K562 (cell line): ENCODE results near the gene DYNC1H1. TPM values are rescaled to one million over a fixed set of nuclear protein-coding genes. Genes with fewer than 3 reads are reported as not detected.

Source experiments
- ATAC-seq: fragments of 200-7000 bp; cut with Tn5 transposase; 3 replicates; pipeline ENCODE4 v1.9.1; 2020; ENCODE audit warnings: moderate library complexity
- BruUV-seq: library from RNA; stranded (reverse); fragments of 400-500 nt; replicated peaks from 2 replicates; lab custom pipeline; 2021; lab: Mats Ljungman, UMichigan
- CTCF ChIA-PET: fragments of 300-600 bp; formaldehyde crosslinking; extraction: SDS; loops from one replicate; lab custom pipeline; 2021; ENCODE audit warnings: low intra/inter-chr PET ratio; lab: Yijun Ruan, JAX
- POLR2A ChIA-PET: fragments of 300-600, 350-650 bp; sonication (Branson Sonifier 250); formaldehyde crosslinking; extraction: SDS; loops from one replicate; lab custom pipeline; 2021; ENCODE audit warnings: antibody characterized with exemption, inconsistent platforms; lab: Yijun Ruan, JAX
- DNase-seq, 4 experiments: peaks; one replicate each; pipeline versions ENCODE4 v3.0.0 to v3.0.0-alpha.2; 2011 to 2018; ENCODE audit warnings: low spot score in 3 of 4, mixed read lengths in 3 of 4; ENCODE audit errors: extremely low read depth in 1 of 4
- FAIRE-seq: peaks from 2 replicates; lab custom pipeline; 2011; peaks lifted over from hg19 to GRCh38; lab: Jason Lieb, UNC
- H2AFZ ChIP-seq: 2 replicates; pipeline ENCODE4 v1.6.0; 2011; ENCODE audit warnings: low read depth, low read length, control low read depth, inconsistent platforms
- H3K27ac ChIP-seq: fragments of 200-600 bp; 3 replicates; pipeline ENCODE4 v1.8.0; 2011; ENCODE audit warnings: low read depth, mild to moderate bottlenecking, control low read depth, inconsistent platforms, low read length, moderate library complexity, mixed read lengths; ENCODE audit errors: extremely low read depth
- H3K27me3 ChIP-seq, 2 experiments: fragments of 300-600 bp in 1 of 2; 2 replicates in 1 of 2; 3 replicates in 1 of 2; pipeline versions ENCODE4 v1.6.0 to v1.8.0; 2011; ENCODE audit warnings: inconsistent platforms in 2 of 2, low read length in 2 of 2, mild to moderate bottlenecking in 1 of 2, mixed read lengths in 1 of 2, moderate library complexity in 1 of 2; ENCODE audit not compliant: control insufficient read depth in 2 of 2, insufficient read depth in 2 of 2
- H3K36me3 ChIP-seq: fragments of 300-600 bp; 3 replicates; pipeline ENCODE4 v1.8.0; 2011; ENCODE audit warnings: mild to moderate bottlenecking, low read length, inconsistent platforms; ENCODE audit not compliant: control insufficient read depth, insufficient read depth
- H3K4me1 ChIP-seq, 2 experiments: fragments of 200-600 bp in 1 of 2; replicated peaks in 1 of 2; 2 replicates in 1 of 2; 3 replicates in 1 of 2; pipeline versions ENCODE4 v1.5.1 to v1.8.0; 2011; ENCODE audit warnings: inconsistent platforms in 2 of 2, low read length in 2 of 2, mild to moderate bottlenecking in 1 of 2, mixed read lengths in 1 of 2, moderate library complexity in 1 of 2; ENCODE audit not compliant: control insufficient read depth in 2 of 2, insufficient read depth in 2 of 2
- H3K4me2 ChIP-seq: 2 replicates; pipeline ENCODE4 v1.6.1; 2011; ENCODE audit warnings: low read length, control low read depth, inconsistent platforms, mixed read lengths; ENCODE audit not compliant: insufficient read depth
- H3K4me3 ChIP-seq: fragments of 200-600 bp; sonication (generic), shearing (Covaris generic); 2 replicates; pipeline ENCODE4 v1.5.1; 2016; ENCODE audit warnings: control low read depth, inconsistent platforms
- H3K79me2 ChIP-seq: fragments of 200-600 bp; 3 replicates; pipeline ENCODE4 v1.8.0; 2011; ENCODE audit warnings: low read length, inconsistent platforms; ENCODE audit not compliant: control insufficient read depth, insufficient read depth
- H3K9ac ChIP-seq, 2 experiments: 2 replicates each; pipeline versions ENCODE4 v1.6.0 to v1.6.1; 2011; ENCODE audit warnings: low read depth in 2 of 2, low read length in 2 of 2, control low read depth in 1 of 2, inconsistent platforms in 1 of 2, mild to moderate bottlenecking in 1 of 2, mixed read lengths in 1 of 2; ENCODE audit not compliant: insufficient read depth in 1 of 2
- H3K9me1 ChIP-seq: one replicate; pipeline ENCODE4 v1.6.0; 2011; ENCODE audit warnings: inconsistent platforms, mild to moderate bottlenecking, low read length, moderate library complexity; ENCODE audit not compliant: control insufficient read depth, insufficient read depth
- H3K9me3 ChIP-seq: replicated peaks from 2 replicates; pipeline ENCODE4 v1.5.1; 2011; ENCODE audit warnings: low read depth, low read length, inconsistent platforms; ENCODE audit not compliant: control insufficient read depth, insufficient read depth
- H4K20me1 ChIP-seq: replicated peaks from 2 replicates; pipeline ENCODE4 v1.6.1; 2011; ENCODE audit warnings: low read length, inconsistent platforms, mixed read lengths; ENCODE audit not compliant: control insufficient read depth, insufficient read depth
- CHD1 ChIP-seq: fragments of 200-600 bp; sonication (generic); IDR thresholded peaks from one replicate; pipeline ENCODE4 v1.6.1; 2012; ENCODE audit warnings: mild to moderate bottlenecking, moderate library complexity, low read length, inconsistent platforms
- HDAC3 ChIP-seq: fragments of 450-650 bp; IDR thresholded peaks from 2 replicates; pipeline ENCODE4 v1.6.1; 2018; ENCODE audit warnings: borderline replicate concordance, mild to moderate bottlenecking, moderate library complexity; ENCODE audit not compliant: partially characterized antibody
- HMGXB4 ChIP-seq: sonication (generic); formaldehyde crosslinking; IDR thresholded peaks from 2 replicates; pipeline ENCODE4 v1.8.1; 2023; ENCODE audit warnings: mild to moderate bottlenecking, missing genetic modification reagents
- HNRNPUL1 ChIP-seq: fragments of 200-400 bp; formaldehyde crosslinking; IDR thresholded peaks from 2 replicates; pipeline ENCODE4 v1.6.1; 2017; ENCODE audit warnings: low read length
- NR4A1 ChIP-seq, 2 experiments: fragments of 250-450 bp in 1 of 2; fragments of 450-650 bp in 1 of 2; sonication (Bioruptor Pico) in 1 of 2; IDR thresholded peaks; 2 replicates each; pipeline versions ENCODE4 v1.4.0 to v1.6.1; 2016 to 2020; ENCODE audit warnings: mild to moderate bottlenecking in 2 of 2, missing compliant biosample characterization in 1 of 2, missing genetic modification characterization in 1 of 2, moderate library complexity in 1 of 2
- POLR2AphosphoS2 ChIP-seq: IDR thresholded peaks from 2 replicates; pipeline ENCODE4 v1.6.1; 2012; ENCODE audit warnings: low read length, improper control_type of control experiment
- POLR2G ChIP-seq: fragments of 200-400 bp; formaldehyde crosslinking; IDR thresholded peaks from 2 replicates; pipeline ENCODE4 v1.6.1; 2017; ENCODE audit warnings: low read depth, mild to moderate bottlenecking, antibody characterized with exemption, low read length, moderate library complexity
- RBM22 ChIP-seq: fragments of 200-400 bp; formaldehyde crosslinking; IDR thresholded peaks from 2 replicates; pipeline ENCODE4 v1.6.1; 2018; ENCODE audit warnings: low read length, low read depth; ENCODE audit not compliant: poor library complexity, severe bottlenecking
- ZNF23 ChIP-seq: fragments of 250-450 bp; sonication (Bioruptor Pico); IDR thresholded peaks from 2 replicates; pipeline ENCODE4 v1.4.0; 2020; ENCODE audit warnings: mild to moderate bottlenecking
- ZNF644 ChIP-seq: fragments of 200-800 bp; sonication (Bioruptor generic); IDR thresholded peaks from 2 replicates; pipeline ENCODE4 v1.6.1; 2016; ENCODE audit warnings: low read depth, missing genetic modification characterization, missing compliant biosample characterization
- WGBS: fragments of 100-300 bp; shearing (Covaris generic); methylation state at CpG from one replicate; pipeline ENCODE4 v1.1.6; 2016; ENCODE audit warnings: low coverage, mixed read lengths; ENCODE audit not compliant: insufficient coverage; ENCODE audit errors: missing lambda C conversion rate; 5-methylcytosine and 5-hydroxymethylcytosine counted together
- in situ Hi-C: fragments of 300-500 bp; cut with MboI; formaldehyde crosslinking; loops from 4 replicates; pipeline ENCODE4 v1.15.0; 2018; ENCODE audit warnings: inconsistent platforms, mixed read lengths
- intact Hi-C: fragments of 100-400 bp; cut with micrococcal nuclease; formaldehyde crosslinking; loops from 2 replicates; pipeline ENCODE4 v1.14.2; 2022
- polyA plus RNA-seq, 8 experiments: library from polyadenylated mRNA; depleted of rRNA in 4 of 8; stranded (reverse) in 5 of 8; unstranded in 3 of 8; fragments of >200 nt; fragmentation: Nextera tagmentation in 2 of 8; fragmentation: Illumina TruSeq in 1 of 8; extraction: Ambion mirVana in 2 of 8; extraction: Trizol in 1 of 8; gene quantifications; 2 replicates each; pipeline versions ENCODE4 v1.2.1 to v1.2.3, GENCODE V29; 2011 to 2014; ENCODE audit warnings: inconsistent platforms in 1 of 8, missing spikeins in 1 of 8
- total RNA-seq, 7 experiments: library from RNA; depleted of rRNA in 6 of 7; stranded (reverse); fragments of >200 nt in 6 of 7; fragmentation: Illumina TruSeq in 2 of 7; extraction: Trizol in 2 of 7; gene quantifications; 2 replicates each; pipeline versions ENCODE4 v1.2.1 to v1.2.3, GENCODE V29; 2011 to 2021; ENCODE audit warnings: low replicate concordance in 1 of 7

The DYNC1H1 gene
- total and polyA plus RNA-seq, 9 of the 15 experiments (the other 6 are each of a cell fraction or from before 2014, with no cell fraction given), result 31.9 to 335 (median 115) TPM

DNA sequence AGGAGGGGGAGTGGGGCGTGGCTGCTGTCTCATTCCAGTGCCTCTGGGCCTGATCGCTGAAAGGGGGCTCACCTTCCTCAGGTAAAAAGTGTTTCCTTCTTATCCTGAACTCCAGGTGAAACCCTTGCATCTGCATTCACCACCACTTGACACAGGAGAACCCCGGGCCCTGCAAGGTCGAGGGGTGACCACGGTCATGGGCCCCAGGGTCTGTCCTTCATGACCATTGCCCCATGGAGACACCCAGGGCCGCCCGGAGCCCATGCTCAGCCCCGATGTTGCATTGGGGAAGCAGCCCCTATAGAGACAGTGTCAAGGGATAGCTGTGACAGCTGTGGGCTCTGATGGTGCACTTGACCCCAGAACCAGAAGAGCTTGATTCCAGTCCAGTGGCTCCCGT is 34.4 kb upstream of the DYNC1H1 start:
- FAIRE-seq, result no peak
- DNase-seq, result no peak
- Histone ChIP-seq H3K4me3 (no peak overlapping the region), H3K4me2 (no peak overlapping the region), H3K9ac (no peak overlapping the region), H2AFZ (no peak overlapping the region), H4K20me1 (no peaks in the 10 kb centered on the region), H3K36me3 (peaks cover 18% of the 10 kb centered on the region; the same call in 2 of the 3 replicates), H3K9me1 (no peaks in the 10 kb centered on the region), H3K27me3 (no peaks in the 10 kb centered on the region)
- in situ Hi-C loops, result no loop called here
- ChIA-PET POLR2A (interaction anchor here (0.6 to 1.0 kb wide), 2 partner anchors 15 to 21 kb away, joined by 3 read pairs; no protein-coding TSS in a partner anchor), CTCF (no interaction called here)
- 76% methylated on average over 9 of the region's 9 CpGs for WGBS
- ATAC-seq, result no peak
- no peak for TF ChIP-seq NR4A1 (CRISPR knock-in tag; IDR thresholded peaks at IDR 0.05)
- TF ChIP-seq NR4A1 (tag; IDR thresholded peaks at IDR 0.05), result no peak
- TF ChIP-seq RBM22, result peak; percentile 65
- TF ChIP-seq POLR2G, result peak; percentile 60
- TF ChIP-seq, all 486 proteins: peak for 2
- intact Hi-C loops, result no loop called here
- Histone ChIP-seq H3K9me3 (no peaks in the 10 kb centered on the region), H3K27ac (no peak overlapping the region), H3K4me1 (peaks cover 25 to 37% of the 10 kb centered on the region in 2 experiments; a peak in 4 of 5 replicates), H3K79me2 (no peaks in the 10 kb centered on the region)
- no TSS peak for BruUV-seq

GRCh38 chr14:101932673-101933072 is 31.7 kb upstream of the DYNC1H1 start:
- Histone ChIP-seq H3K79me2 (no peaks in the 10 kb centered on the region), H3K9me1 (no peaks in the 10 kb centered on the region), H3K27ac (peak overlapping the region; percentile 53; the same call in 2 of the 3 replicates), H3K4me3 (no peak overlapping the region), H3K4me1 (peaks cover 11 to 25% of the 10 kb centered on the region in 2 experiments; a peak in 4 of 5 replicates), H3K27me3 (no peaks in the 10 kb centered on the region), H3K4me2 (no peak overlapping the region), H4K20me1 (no peaks in the 10 kb centered on the region), H3K9me3 (no peaks in the 10 kb centered on the region), H3K9ac (peak overlapping the region; percentile 34 to 55; a peak in 1 of 4 replicates), H2AFZ (peak overlapping the region; percentile 67), H3K36me3 (peaks cover 10% of the 10 kb centered on the region; the same call in 2 of the 3 replicates)
- ChIA-PET CTCF (no interaction called here), POLR2A (interaction anchor here (0.6 to 1.7 kb wide), 2 partner anchors 14 to 150 kb away, joined by 3 to 10 read pairs; no protein-coding TSS in a partner anchor)
- in situ Hi-C loops (no loop called here), intact Hi-C loops (no loop called here)
- FAIRE-seq (peak; percentile 44), ATAC-seq (peak; percentile 27), DNase-seq (peak in 1 of 4 experiments; percentile 37)
- no TSS peak for BruUV-seq
- 16% methylated on average over 5 of the region's 7 CpGs for WGBS
- TF ChIP-seq HNRNPUL1, result no peak
- no peak for TF ChIP-seq POLR2AphosphoS2
- TF ChIP-seq ZNF23, result no peak
- no peak for TF ChIP-seq ZNF644 (tag)
- TF ChIP-seq CHD1, result no peak
- no peak for TF ChIP-seq HMGXB4
- TF ChIP-seq HDAC3, result no peak
